ENCODE results near the gene KDM4B. TPM values are rescaled to one million over a fixed set of nuclear protein-coding genes. Genes with fewer than 3 reads are reported as not detected.

The KDM4B gene
- total and polyA plus RNA-seq, 10 of the 15 experiments (the other 5 are each of a cell fraction or from before 2014, with no cell fraction given): 0.47 to 49.6 (median 16.2) TPM

- ChIA-PET POLR2A (no interaction called here), CTCF (interaction anchor here (1.2 to 1.3 kb wide), 2 partner anchors 80 to 121 kb away, joined by 3 to 4 read pairs; no protein-coding TSS in a partner anchor), SMC1A (ENCODE audit: uncharacterized antibody, unreplicated experiment) (interaction anchor here (1.0 to 1.2 kb wide), 2 partner anchors 88 to 201 kb away, joined by 3 read pairs; no protein-coding TSS in a partner anchor), RAD21 (ENCODE audit: unreplicated experiment) (no interaction called here)
- no peak for ATAC-seq
- H2AFZ ChIP-seq (ENCODE audit: control insufficient read depth, low read depth, low read length): no peak overlapping the region
- H3K4me2 ChIP-seq (ENCODE audit: control insufficient read depth, insufficient read depth): no peak overlapping the region
- FAIRE-seq: no peak
- H3K9me3 ChIP-seq (replicated peaks; ENCODE audit: control insufficient read depth, insufficient read depth, low read length): no peaks in the 10 kb centered on the region
- no peak for DNase-seq (ENCODE audit: low read depth, low spot score)
- H3K79me2 ChIP-seq (ENCODE audit: control insufficient read depth, insufficient read depth, low read length): no peaks in the 10 kb centered on the region
- BruUV-seq (replicated peaks): no TSS peak
- no peak overlapping the region for H3K4me3 ChIP-seq
- H3K4me1 ChIP-seq (ENCODE audit: control insufficient read depth, insufficient read depth, low read length): no peaks in the 10 kb centered on the region
- no peak overlapping the region for H3K9ac ChIP-seq (ENCODE audit: control insufficient read depth, insufficient read depth, low read length)
- 83% methylated on average over 14 of the region's 16 CpGs for WGBS (ENCODE audit: insufficient coverage, insufficient replicate concordance, low lambda C conversion rate, missing lambda C conversion rate)
- H3K27ac ChIP-seq (ENCODE audit: control insufficient read depth, insufficient read depth): no peak overlapping the region
- in situ Hi-C loops (cut with MboI) (loop anchor here (5.0 kb wide), 1 partner anchor 111 kb away; no protein-coding TSS in a partner anchor), intact Hi-C loops (cut with micrococcal nuclease; ENCODE audit: unreplicated experiment) (no loop called here)
- H4K20me1 ChIP-seq (ENCODE audit: control insufficient read depth, insufficient read depth): no peaks in the 10 kb centered on the region
- H3K36me3 ChIP-seq (ENCODE audit: control insufficient read depth in 2 of 2, insufficient read depth in 2 of 2, low read length in 1 of 2): peaks cover 4 to 7% of the 10 kb centered on the region in 2 experiments; a peak in 3 of 4 replicates
- H3K27me3 ChIP-seq (replicated peaks in 1 of 2; ENCODE audit: control insufficient read depth in 2 of 2, insufficient read depth in 2 of 2, low read length in 1 of 2): no peaks in the 10 kb centered on the region
- no peak for TF ChIP-seq WRNIP1 (IDR thresholded peaks at IDR 0.05; ENCODE audit: borderline replicate concordance, low read depth, low read length)
- TF ChIP-seq CBX3 (IDR thresholded peaks at IDR 0.05; ENCODE audit: borderline replicate concordance, low read depth): no peak
- no peak for TF ChIP-seq ZNF217 (IDR thresholded peaks at IDR 0.05)
- TF ChIP-seq NR2F1 (conservative IDR thresholded peaks at IDR 0.05): peak; percentile 51
- no peak for TF ChIP-seq ZNF274 (IDR thresholded peaks at IDR 0.05; ENCODE audit: insufficient read depth, insufficient read length)
- TF ChIP-seq, protein P1, sequence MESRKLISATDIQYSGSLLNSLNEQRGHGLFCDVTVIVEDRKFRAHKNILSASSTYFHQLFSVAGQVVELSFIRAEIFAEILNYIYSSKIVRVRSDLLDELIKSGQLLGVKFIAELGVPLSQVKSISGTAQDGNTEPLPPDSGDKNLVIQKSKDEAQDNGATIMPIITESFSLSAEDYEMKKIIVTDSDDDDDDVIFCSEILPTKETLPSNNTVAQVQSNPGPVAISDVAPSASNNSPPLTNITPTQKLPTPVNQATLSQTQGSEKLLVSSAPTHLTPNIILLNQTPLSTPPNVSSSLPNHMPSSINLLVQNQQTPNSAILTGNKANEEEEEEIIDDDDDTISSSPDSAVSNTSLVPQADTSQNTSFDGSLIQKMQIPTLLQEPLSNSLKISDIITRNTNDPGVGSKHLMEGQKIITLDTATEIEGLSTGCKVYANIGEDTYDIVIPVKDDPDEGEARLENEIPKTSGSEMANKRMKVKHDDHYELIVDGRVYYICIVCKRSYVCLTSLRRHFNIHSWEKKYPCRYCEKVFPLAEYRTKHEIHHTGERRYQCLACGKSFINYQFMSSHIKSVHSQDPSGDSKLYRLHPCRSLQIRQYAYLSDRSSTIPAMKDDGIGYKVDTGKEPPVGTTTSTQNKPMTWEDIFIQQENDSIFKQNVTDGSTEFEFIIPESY (IDR thresholded peaks at IDR 0.05): peak; percentile 97
- 0 out of 2 replicates have a peak, but pooled peaks have one; percentile 21 for TF ChIP-seq DPF2 (IDR thresholded peaks at IDR 0.05)
These were observed 82.7 kb downstream of the KDM4B start for GRCh38 chr19:5051619-5052018.

Measured in GM12878 (cell line).